ENCODE data around the gene GRK5.

- TF ChIP-seq CTCF (IDR thresholded peaks at IDR 0.05) (no peak), EZH2 (IDR thresholded peaks at IDR 0.05) (no peak), EZH2phosphoT487 (IDR thresholded peaks at IDR 0.05) (no peak)
Measured at GRCh38 chr10:119256897-119257296, 49.5 kb downstream of the GRK5 start.
